Right atrium auricular region (tissue), 2 donors: ENCODE measurements around the gene APC2. TPM values are rescaled to one million over a fixed set of nuclear protein-coding genes. Genes with fewer than 3 reads are reported as not detected.

Source experiments
- DNase-seq: peaks from one replicate; pipeline ENCODE4 v3.0.0-alpha.2; 2019; ENCODE audit warnings: low spot score
- H3K27ac ChIP-seq, 2 donors: fragments of 200-600 bp; sonication (generic); 1 replicate in 1 of 2; 2 replicates in 1 of 2; pipeline ENCODE4 v1.5.1; 2016 to 2019
- H3K27me3 ChIP-seq, 2 donors: fragments of 200-600 bp; sonication (generic); one replicate each; pipeline versions ENCODE4 v1.5.1 to v1.6.0; 2017 to 2019
- H3K36me3 ChIP-seq: fragments of 200-600 bp; sonication (generic); one replicate; pipeline ENCODE4 v1.5.1; 2016
- H3K4me1 ChIP-seq, 2 donors: fragments of 200-600 bp; sonication (generic); one replicate each; pipeline versions ENCODE4 v1.5.1 to v1.6.0; 2017 to 2019
- H3K4me3 ChIP-seq, 2 donors: fragments of 200-600 bp; sonication (generic); 1 replicate in 1 of 2; 2 replicates in 1 of 2; pipeline ENCODE4 v1.5.1; 2017 to 2019; ENCODE audit warnings: mild to moderate bottlenecking in 1 of 2, moderate library complexity in 1 of 2
- H3K9me3 ChIP-seq, 2 donors: fragments of 200-600 bp; sonication (generic); one replicate each; pipeline ENCODE4 v1.5.1; 2019
- CTCF ChIP-seq, 2 donors: fragments of 200-600 bp; sonication (generic); IDR thresholded peaks; one replicate each; pipeline ENCODE4 v1.5.1; 2019; ENCODE audit warnings: antibody characterized with exemption in 2 of 2
- total RNA-seq, 2 donors: library from RNA; depleted of rRNA; stranded (reverse); fragments of >200 nt; gene quantifications; one replicate each; pipeline ENCODE4 v1.1.0, GENCODE V29; 2016

APC2 gene
- total RNA-seq, 2 donors from 2014 or later = 0.04 to 0.35 TPM

- no peak for TF ChIP-seq CTCF (IDR thresholded peaks at IDR 0.05)
- Histone ChIP-seq H3K9me3 (no peaks in the 10 kb centered on the region), H3K27ac (no peak overlapping the region), H3K4me3 (no peak overlapping the region), H3K27me3 (no peaks in the 10 kb centered on the region), H3K4me1 (peaks cover 0 to 17% of the 10 kb centered on the region in 2 donors), H3K36me3 (no peaks in the 10 kb centered on the region)
- no peak for DNase-seq
Observed at GRCh38 chr19:1491849-1492170, 41.9 kb downstream of the APC2 start.

GRCh38 chr19:1492474-1493006, 42.6 kb downstream of the APC2 start:
- H3K4me1 ChIP-seq = peaks cover 0 to 17% of the 10 kb centered on the region in 2 donors
- no peaks in the 10 kb centered on the region for H3K27me3 ChIP-seq
- H3K27ac ChIP-seq = no peak overlapping the region
- no peaks in the 10 kb centered on the region for H3K9me3 ChIP-seq
- no peak for TF ChIP-seq CTCF (IDR thresholded peaks at IDR 0.05)
- H3K4me3 ChIP-seq = no peak overlapping the region
- no peaks in the 10 kb centered on the region for H3K36me3 ChIP-seq
- no peak for DNase-seq

- H3K9me3 ChIP-seq = no peaks in the 10 kb centered on the region
- no peak overlapping the region for H3K4me3 ChIP-seq
- H3K27me3 ChIP-seq = no peaks in the 10 kb centered on the region
- DNase-seq = no peak
- no peaks in the 10 kb centered on the region for H3K36me3 ChIP-seq
- no peak overlapping the region for H3K27ac ChIP-seq
- peaks cover 0 to 17% of the 10 kb centered on the region in 2 donors for H3K4me1 ChIP-seq
- TF ChIP-seq CTCF (IDR thresholded peaks at IDR 0.05) = no peak
Observed at GRCh38 chr19:1494115-1494815, 44.3 kb downstream of the APC2 start.

- TF ChIP-seq CTCF (IDR thresholded peaks at IDR 0.05) = no peak
- Histone ChIP-seq H3K4me3 (no peak overlapping the region), H3K27me3 (no peaks in the 10 kb centered on the region), H3K9me3 (no peaks in the 10 kb centered on the region), H3K4me1 (peaks cover 0 to 9% of the 10 kb centered on the region in 2 donors), H3K27ac (no peak overlapping the region), H3K36me3 (no peaks in the 10 kb centered on the region)
- DNase-seq = no peak
Observed at GRCh38 chr19:1495051-1495798, 45.3 kb downstream of the APC2 start.

GRCh38 chr19:1495799-1496713, 46.1 kb downstream of the APC2 start:
- no peak for DNase-seq
- no peak overlapping the region for H3K4me3 ChIP-seq
- no peaks in the 10 kb centered on the region for H3K36me3 ChIP-seq
- peaks cover 0 to 6% of the 10 kb centered on the region in 2 donors for H3K4me1 ChIP-seq
- no peaks in the 10 kb centered on the region for H3K27me3 ChIP-seq
- H3K27ac ChIP-seq = no peak overlapping the region
- TF ChIP-seq CTCF (IDR thresholded peaks at IDR 0.05) = no peak
- no peaks in the 10 kb centered on the region for H3K9me3 ChIP-seq
